ENCODE data around the gene EIPR1. TPM values are rescaled to one million over a fixed set of nuclear protein-coding genes. Genes with fewer than 3 reads are reported as not detected.
"Not testable (repeated sequence)": the region's sequence is repeated elsewhere in the genome, so short reads cannot be mapped to it uniquely, and the experiment has no call there.

Gene EIPR1
- total RNA-seq, 4 donors from 2014 or later = 24.9 to 46.2 (median 36.3) TPM

DNA sequence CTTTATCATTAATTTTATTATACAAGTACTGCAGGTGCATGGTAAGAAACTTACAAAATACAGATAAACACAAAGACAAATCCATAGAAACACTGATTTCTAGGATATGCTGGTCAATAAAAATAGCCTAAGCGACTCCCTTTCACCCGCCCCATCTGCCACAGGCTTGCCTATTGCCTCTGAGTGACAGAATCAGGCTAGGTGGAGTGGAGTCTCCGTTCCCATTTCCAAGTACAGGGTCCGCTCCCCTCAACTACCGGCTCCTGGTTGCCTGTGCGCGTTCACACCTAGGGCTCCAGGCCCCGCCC lies 1.7 kb upstream of the EIPR1 start:
- peak overlapping the region; percentile 35 to 92 (median 89) for H3K27ac ChIP-seq
- no peak for DNase-seq (ENCODE audit: low spot score in 2 of 2)
- H3K4me3 ChIP-seq = peak overlapping the region; percentile 57 to 85 (median 76)
- 13 to 14% methylated on average over 8 of the region's 8 CpGs for WGBS, 2 donors
- peaks cover 0 to 44% (median 22%) of the 10 kb centered on the region in 4 donors for H3K4me1 ChIP-seq
- peaks cover 0 to 23% (median 0%) of the 10 kb centered on the region in 3 donors for H3K36me3 ChIP-seq
- no peaks in the 10 kb centered on the region for H3K27me3 ChIP-seq
- H3K9me3 ChIP-seq = no peaks in the 10 kb centered on the region
- no peak for TF ChIP-seq EP300 (IDR thresholded peaks at IDR 0.05)
- no peak for TF ChIP-seq CTCF (IDR thresholded peaks at IDR 0.05)
- TF ChIP-seq POLR2A (IDR thresholded peaks at IDR 0.05) = no peak

GRCh38 chr2:3377279-3377611 lies 373 bp downstream of the EIPR1 start:
- peak overlapping the region in 3 of 4 donors; percentile 87 to 93 (median 91) for H3K27ac ChIP-seq
- TF ChIP-seq CTCF (IDR thresholded peaks at IDR 0.05) (no peak), EP300 (IDR thresholded peaks at IDR 0.05) (no peak), POLR2A (IDR thresholded peaks at IDR 0.05) (no peak)
- WGBS, 2 donors = 0% methylated on average over 7 to 8 of the region's 8 CpGs
- H3K4me1 ChIP-seq = peaks cover 0 to 44% (median 22%) of the 10 kb centered on the region in 4 donors
- H3K36me3 ChIP-seq = peaks cover 0 to 8% (median 0%) of the 10 kb centered on the region in 3 donors
- H3K9me3 ChIP-seq = no peaks in the 10 kb centered on the region
- no peaks in the 10 kb centered on the region for H3K27me3 ChIP-seq
- no peak for DNase-seq (ENCODE audit: low spot score in 2 of 2)
- peak overlapping the region; percentile 37 to 80 (median 70) for H3K4me3 ChIP-seq

DNA sequence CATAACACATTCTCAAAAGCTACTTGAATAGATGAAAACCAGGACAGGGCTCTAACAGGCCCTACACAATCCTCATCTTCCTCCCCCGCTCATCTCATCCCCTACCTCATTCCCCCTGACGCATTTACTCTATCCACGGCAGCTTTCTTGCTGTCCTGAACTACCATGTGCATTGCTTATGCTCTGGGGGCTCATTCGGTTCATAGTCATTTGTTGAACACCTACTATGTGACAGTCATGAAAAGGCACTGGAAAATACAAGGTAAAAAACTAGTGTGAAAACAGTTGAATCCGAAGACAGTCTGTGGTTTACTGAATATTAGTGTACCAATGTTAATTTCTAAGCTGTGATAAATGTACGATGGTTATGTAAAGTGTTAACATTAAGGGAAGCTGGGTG lies 797 bp downstream of the EIPR1 start:
- peak overlapping the region in 3 of 4 donors; percentile 67 to 80 (median 73) for H3K4me3 ChIP-seq
- H3K27me3 ChIP-seq = no peaks in the 10 kb centered on the region
- no peak overlapping the region for H3K27ac ChIP-seq
- TF ChIP-seq EP300 (IDR thresholded peaks at IDR 0.05) (no peak), POLR2A (IDR thresholded peaks at IDR 0.05) (no peak), CTCF (IDR thresholded peaks at IDR 0.05) (no peak)
- H3K36me3 ChIP-seq = peaks cover 0 to 4% (median 0%) of the 10 kb centered on the region in 3 donors
- DNase-seq (ENCODE audit: low spot score in 2 of 2) = no peak
- peaks cover 0 to 44% (median 22%) of the 10 kb centered on the region in 4 donors for H3K4me1 ChIP-seq
- WGBS, 2 donors = 70 to 74% methylated on average over 6 of the region's 6 CpGs
- no peaks in the 10 kb centered on the region for H3K9me3 ChIP-seq

GRCh38 chr2:3369340-3370181 lies 8.1 kb downstream of the EIPR1 start:
- H3K27me3 ChIP-seq; H3K4me3 ChIP-seq; DNase-seq (ENCODE audit: low spot score in 2 of 2); H3K9me3 ChIP-seq; H3K27ac ChIP-seq; H3K4me1 ChIP-seq; H3K36me3 ChIP-seq: not testable (repeated sequence)
- WGBS, 2 donors = 93% methylated on average over 26 to 30 of the region's 34 CpGs

GRCh38 chr2:3368261-3368722 lies 9.3 kb downstream of the EIPR1 start:
- no peaks in the 10 kb centered on the region for H3K9me3 ChIP-seq
- 88 to 95% methylated on average over 4 of the region's 4 CpGs for WGBS, 2 donors
- TF ChIP-seq POLR2A (IDR thresholded peaks at IDR 0.05) (no peak), CTCF (IDR thresholded peaks at IDR 0.05) (no peak), EP300 (IDR thresholded peaks at IDR 0.05) (no peak)

More at GRCh38 chr2:3368261-3368722, 9.3 kb downstream of the EIPR1 start:
- DNase-seq (ENCODE audit: low spot score in 2 of 2) = no peak
- no peak overlapping the region for H3K4me3 ChIP-seq
- H3K4me1 ChIP-seq = no peaks in the 10 kb centered on the region
- H3K27me3 ChIP-seq = no peaks in the 10 kb centered on the region
- no peak overlapping the region for H3K27ac ChIP-seq
- H3K36me3 ChIP-seq = peaks cover 0 to 7% (median 0%) of the 10 kb centered on the region in 3 donors
